Fibroblast of skin of left quadriceps (primary cell): ENCODE data around the gene SVOPL.

Experiments used
- DNase-seq, 2 experiments: peaks; one replicate each; pipeline ENCODE4 v3.0.0-alpha.2; 2013; ENCODE audit warnings: low read depth in 2 of 2

The SVOPL gene

DNA sequence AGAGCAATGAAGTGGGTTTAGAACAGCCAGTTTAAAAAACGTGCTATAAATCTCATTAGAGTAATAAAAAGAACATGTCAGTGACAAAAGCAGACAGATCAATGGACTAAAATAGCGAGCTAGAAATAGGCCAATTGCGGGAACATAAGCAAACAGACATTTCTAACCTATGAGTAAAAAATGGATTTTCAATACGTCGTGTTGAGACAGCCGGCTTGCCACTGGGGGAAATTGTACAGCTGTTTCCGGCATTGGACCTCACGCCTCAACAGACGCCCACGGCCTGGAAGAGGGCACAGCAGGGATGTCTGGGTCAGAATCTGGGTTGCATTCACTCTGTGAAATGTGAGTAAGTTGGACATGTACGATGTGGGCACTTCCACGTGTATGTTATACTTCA, 92.9 kb downstream of the SVOPL start:
- no peak for DNase-seq

- no peak for DNase-seq
Measured at GRCh38 chr7:138607216-138608126, 93.7 kb downstream of the SVOPL start.

- no peak for DNase-seq
Measured at GRCh38 chr7:138606236-138606635, 94.9 kb downstream of the SVOPL start.

DNA sequence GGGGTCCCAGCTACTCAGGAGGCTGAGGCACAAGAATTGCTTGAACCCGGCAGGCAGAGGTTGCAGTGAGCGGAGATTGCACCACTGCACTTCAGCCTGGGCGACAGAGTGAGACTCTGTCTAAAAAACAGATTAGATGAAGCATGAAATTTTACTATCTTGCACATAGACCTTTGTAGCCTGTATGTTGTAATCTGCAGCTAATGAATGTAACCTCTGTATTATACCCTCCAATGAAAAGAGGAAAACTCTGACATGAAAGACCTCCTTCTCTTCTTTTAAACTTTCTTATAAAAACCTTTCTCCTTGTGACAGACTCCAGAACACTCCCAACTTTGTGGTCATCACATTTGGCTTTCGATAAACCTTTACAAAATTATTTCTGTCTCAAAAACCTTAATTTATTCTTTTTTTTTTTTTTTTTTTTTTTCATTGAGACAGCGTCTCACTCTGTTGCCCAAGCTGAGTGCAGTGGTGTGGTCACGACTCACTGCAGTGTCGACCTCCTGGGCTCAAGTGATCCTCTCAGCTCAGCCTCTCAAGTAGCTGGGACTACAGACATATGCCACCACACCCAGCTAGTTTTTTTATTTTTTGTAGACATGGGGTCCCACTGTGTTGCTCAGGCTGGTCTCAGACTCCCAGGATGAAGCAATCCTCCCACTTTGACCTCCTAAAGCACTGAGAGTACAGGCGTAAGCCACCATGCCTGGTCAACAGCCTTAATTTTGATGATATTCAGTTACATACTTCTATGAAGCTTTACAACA, 97.4 kb downstream of the SVOPL start:
- no peak for DNase-seq

- no peak for DNase-seq
Measured at GRCh38 chr7:138602451-138602850, 98.7 kb downstream of the SVOPL start.

GRCh38 chr7:138595454-138595853, 105.7 kb downstream of the SVOPL start:
- DNase-seq: no peak

DNA sequence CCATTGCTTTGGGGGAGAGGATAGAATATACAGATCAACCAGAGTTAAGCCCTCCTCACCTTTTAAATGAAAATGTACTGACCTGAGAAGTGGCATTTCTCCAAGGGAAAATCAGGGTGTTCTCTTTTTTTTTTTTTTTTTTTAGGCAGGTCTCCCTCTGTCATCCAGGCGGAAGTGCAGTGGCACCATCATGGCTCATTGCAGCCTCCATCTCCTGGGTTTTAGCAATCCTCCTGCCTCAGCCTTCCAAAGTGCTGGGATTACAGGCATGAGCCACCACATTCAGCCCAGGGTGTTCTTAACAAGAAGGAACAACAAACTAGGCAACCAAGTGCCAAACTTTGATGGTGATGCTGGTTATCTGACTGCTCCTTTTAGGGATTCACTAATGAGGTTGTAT, 111.0 kb downstream of the SVOPL start:
- DNase-seq: no peak

DNA sequence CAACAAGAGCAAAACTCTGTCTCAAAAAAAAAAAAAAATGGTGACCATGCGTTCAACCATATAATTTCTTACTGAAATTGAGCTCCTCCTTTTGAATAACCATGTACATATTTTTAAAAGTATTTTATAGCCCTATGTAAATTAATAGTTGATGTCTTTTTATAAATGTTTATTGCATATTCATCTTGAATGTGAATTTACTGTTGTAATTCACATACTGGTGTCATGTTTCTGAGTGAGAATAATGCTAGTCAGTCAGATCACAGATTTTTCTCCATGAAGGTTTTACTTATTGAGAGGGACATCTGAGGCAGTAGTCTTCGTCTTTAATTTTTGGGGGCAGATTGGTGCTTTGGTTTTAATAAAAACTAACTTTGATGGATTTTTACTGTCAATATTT, 112.2 kb downstream of the SVOPL start:
- DNase-seq: no peak

GRCh38 chr7:138587485-138587884, 113.7 kb downstream of the SVOPL start:
- no peak for DNase-seq

DNA sequence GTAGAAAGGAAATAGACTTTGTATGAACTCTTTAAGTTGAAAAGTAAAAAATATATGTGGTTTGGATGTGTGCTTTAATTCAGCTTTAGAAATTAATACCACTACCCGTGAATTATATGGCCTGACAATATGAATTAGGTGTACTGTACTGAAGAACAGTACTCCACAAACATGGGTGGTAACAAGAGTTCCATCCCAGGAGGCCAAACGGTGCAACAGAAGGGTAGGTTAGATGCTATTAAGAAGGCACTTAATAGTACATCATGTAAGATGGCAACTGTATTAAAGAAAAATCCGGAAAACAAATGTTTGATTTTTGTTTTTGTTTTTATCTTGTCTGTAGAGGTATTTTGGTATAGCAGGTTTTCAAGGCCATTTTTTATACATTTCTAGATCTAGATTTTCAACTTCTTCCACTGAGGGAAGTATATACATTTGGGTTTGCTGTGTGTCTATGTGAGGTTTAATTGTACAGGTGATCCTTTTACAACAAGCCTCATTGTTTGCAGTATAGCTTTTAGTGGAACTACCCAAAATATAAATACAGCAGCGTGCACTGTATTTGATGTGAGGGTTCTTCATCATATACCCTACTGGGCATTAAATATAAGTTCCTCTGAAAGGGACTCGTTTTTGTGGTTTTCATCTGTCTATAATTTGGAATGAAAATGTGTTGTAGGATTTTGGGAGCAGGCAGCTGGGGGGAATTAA, 115.7 kb downstream of the SVOPL start:
- no peak for DNase-seq

DNA sequence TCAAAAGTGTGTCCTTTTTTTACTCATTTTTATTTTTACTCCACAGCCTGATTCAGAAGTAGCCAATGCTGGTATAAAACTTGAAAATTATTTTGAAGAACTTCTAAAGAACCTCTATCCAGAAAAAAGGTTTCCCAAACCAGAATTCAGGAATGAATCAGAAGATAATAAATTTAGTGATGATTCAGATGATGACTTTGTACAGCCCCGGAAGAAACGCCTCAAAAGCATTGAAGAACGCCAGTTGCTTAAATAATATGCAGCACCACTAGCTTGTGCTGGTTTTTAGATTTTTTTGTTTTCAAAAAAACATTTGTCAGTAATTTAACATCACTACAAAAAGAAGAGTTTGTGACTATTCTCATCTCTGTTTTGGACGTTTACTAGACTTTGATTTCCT, 116.5 kb downstream of the SVOPL start:
- no peak for DNase-seq

- no peak for DNase-seq
Measured at GRCh38 chr7:138584283-138584682, 116.9 kb downstream of the SVOPL start.

- DNase-seq: no peak
Measured at GRCh38 chr7:138581065-138581464, 120.1 kb downstream of the SVOPL start.

- no peak for DNase-seq
Measured at GRCh38 chr7:138579671-138580070, 121.5 kb downstream of the SVOPL start.

DNA sequence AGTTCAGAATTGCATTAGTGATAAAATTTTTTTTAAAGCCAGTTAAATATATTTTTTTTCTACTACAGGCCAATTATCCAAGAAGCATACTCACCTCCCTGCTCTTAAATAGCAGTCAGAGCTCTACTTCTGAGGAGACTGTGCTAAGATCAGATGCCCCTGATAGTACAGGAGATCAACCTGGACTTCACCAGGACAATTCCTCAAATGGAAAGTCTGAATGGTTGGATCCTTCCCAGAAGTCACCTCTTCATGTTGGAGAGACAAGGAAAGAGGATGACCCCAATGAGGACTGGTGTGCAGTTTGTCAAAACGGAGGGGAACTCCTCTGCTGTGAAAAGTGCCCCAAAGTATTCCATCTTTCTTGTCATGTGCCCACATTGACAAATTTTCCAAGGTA, 122.0 kb downstream of the SVOPL start:
- no peak for DNase-seq

DNA sequence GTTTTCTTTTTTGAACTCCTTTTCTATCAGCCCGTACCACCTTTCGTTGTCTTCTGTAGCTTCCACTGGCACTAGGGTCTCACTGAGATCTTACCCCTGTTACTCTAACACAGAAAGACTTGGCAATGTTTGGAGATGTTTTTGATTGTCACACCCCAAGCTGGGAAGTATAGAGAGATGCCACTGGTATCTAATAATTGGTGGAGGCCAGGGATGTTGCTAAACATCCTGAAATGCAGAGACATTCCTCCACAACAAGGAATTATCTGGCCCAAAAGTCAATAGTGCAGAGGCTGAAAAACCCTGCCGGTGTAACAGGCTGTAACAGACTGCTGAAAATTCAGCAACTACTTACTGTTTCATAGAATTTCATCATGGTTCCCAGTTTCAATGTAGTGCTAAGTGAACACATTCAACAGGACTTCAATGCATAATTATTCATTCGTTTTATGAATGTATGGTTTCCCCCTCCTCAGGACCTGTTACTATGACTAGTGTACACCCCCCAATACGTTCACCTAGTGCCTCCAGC, 125.2 kb downstream of the SVOPL start:
- DNase-seq: no peak

DNA sequence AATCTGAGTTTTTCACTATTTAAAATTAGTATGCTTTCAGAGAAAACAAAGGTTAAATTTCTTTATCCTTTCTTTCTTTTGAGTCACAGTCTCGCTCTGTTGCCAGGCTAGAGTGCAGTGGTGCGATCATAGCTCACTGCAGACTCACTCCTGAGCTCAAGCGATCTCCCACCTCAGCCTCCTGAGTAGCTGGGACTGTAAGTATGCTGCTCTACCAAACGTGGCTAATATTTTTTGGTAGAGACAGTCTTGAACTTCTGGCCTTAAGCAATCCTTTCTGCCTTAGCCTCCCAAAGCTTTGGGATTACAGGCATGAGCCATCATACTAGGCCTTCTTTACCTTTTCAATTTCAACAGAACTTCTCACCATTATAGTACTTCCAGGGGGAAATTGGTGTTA, 127.4 kb downstream of the SVOPL start:
- no peak for DNase-seq

DNA sequence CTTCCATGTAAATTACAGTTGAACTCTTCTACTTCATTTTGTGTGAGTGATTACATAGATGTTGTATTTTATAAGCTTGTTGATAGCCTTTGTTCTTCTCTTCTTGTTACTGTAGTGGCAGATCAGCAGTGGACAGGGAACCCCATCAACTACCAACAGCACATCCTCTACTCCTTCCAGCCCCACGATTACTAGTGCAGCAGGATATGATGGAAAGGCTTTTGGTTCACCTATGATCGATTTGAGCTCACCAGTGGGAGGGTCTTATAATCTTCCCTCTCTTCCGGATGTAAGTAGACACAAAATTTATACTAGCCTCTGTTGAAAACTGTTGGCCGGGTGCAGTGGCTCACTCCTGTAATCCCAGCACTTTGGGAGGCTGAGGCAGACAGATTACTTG, 130.4 kb downstream of the SVOPL start:
- DNase-seq: no peak

GRCh38 chr7:138569418-138569817, 131.7 kb downstream of the SVOPL start:
- DNase-seq: no peak

- DNase-seq: no peak
Measured at GRCh38 chr7:138568655-138569054, 132.5 kb downstream of the SVOPL start.

- peak in 1 of 2 experiments; percentile 7 for DNase-seq
Measured at GRCh38 chr7:138565451-138566114, 135.6 kb downstream of the SVOPL start.

DNA sequence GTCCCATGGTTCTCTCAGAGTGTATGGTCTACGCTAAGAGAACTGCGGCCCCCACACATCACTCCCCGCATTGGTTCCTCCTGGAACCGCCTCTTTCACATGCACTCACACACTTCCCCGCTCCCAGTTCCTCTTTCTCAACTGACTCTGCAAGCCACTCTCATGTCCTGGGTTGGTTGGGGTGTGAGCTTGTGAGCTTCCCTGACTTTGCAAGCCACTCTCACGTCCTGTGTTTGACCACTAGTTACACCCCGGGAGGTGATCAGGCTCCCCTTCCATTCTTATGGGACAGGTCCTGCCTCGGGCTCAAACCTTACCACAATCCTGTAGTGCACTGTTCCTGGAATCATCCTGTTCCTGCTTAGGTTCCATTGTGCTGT, 136.1 kb downstream of the SVOPL start:
- DNase-seq: no peak
